ENCODE measurements around the gene TXNRD1.

Gene TXNRD1

GRCh38 chr12:104219908-104220404 lies 4.4 kb downstream of the TXNRD1 start (continued):
- TF ChIP-seq, protein P1, sequence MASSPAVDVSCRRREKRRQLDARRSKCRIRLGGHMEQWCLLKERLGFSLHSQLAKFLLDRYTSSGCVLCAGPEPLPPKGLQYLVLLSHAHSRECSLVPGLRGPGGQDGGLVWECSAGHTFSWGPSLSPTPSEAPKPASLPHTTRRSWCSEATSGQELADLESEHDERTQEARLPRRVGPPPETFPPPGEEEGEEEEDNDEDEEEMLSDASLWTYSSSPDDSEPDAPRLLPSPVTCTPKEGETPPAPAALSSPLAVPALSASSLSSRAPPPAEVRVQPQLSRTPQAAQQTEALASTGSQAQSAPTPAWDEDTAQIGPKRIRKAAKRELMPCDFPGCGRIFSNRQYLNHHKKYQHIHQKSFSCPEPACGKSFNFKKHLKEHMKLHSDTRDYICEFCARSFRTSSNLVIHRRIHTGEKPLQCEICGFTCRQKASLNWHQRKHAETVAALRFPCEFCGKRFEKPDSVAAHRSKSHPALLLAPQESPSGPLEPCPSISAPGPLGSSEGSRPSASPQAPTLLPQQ (tag by site-specific recombination; IDR thresholded peaks at IDR 0.05): peak; percentile 58
- TF ChIP-seq ZNF623 (tag by site-specific recombination; IDR thresholded peaks at IDR 0.05): no peak
- peak; percentile 45; the same call in 1 of the 2 replicates for TF ChIP-seq ZSCAN23 (tag by site-specific recombination; IDR thresholded peaks at IDR 0.05)
- TF ChIP-seq, protein P2, sequence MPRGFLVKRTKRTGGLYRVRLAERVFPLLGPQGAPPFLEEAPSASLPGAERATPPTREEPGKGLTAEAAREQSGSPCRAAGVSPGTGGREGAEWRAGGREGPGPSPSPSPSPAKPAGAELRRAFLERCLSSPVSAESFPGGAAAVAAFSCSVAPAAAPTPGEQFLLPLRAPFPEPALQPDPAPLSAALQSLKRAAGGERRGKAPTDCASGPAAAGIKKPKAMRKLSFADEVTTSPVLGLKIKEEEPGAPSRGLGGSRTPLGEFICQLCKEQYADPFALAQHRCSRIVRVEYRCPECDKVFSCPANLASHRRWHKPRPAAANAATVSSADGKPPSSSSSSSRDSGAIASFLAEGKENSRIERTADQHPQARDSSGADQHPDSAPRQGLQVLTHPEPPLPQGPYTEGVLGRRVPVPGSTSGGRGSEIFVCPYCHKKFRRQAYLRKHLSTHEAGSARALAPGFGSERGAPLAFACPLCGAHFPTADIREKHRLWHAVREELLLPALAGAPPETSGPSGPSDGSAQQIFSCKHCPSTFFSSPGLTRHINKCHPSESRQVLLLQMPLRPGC (tag by site-specific recombination; IDR thresholded peaks at IDR 0.05): peak; percentile 91

- POLR2A ChIA-PET: interaction anchor here (0.6 to 6.1 kb wide), 4 partner anchors 56 to 146 kb away, joined by 4 to 59 read pairs (median 6); partner anchors contain the start of gene NFYB
- peak overlapping the region; percentile 76; the same call in 1 of the 2 replicates for H3K27ac ChIP-seq (ENCODE audit: extremely low read depth, low read depth, low read length)
- TF ChIP-seq, protein P3, sequence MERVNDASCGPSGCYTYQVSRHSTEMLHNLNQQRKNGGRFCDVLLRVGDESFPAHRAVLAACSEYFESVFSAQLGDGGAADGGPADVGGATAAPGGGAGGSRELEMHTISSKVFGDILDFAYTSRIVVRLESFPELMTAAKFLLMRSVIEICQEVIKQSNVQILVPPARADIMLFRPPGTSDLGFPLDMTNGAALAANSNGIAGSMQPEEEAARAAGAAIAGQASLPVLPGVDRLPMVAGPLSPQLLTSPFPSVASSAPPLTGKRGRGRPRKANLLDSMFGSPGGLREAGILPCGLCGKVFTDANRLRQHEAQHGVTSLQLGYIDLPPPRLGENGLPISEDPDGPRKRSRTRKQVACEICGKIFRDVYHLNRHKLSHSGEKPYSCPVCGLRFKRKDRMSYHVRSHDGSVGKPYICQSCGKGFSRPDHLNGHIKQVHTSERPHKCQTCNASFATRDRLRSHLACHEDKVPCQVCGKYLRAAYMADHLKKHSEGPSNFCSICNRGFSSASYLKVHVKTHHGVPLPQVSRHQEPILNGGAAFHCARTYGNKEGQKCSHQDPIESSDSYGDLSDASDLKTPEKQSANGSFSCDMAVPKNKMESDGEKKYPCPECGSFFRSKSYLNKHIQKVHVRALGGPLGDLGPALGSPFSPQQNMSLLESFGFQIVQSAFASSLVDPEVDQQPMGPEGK (tag by site-specific recombination; IDR thresholded peaks at IDR 0.05): no peak
- TF ChIP-seq ZNF184 (tag by site-specific recombination; IDR thresholded peaks at IDR 0.05) (no peak), EGR2 (tag by site-specific recombination; IDR thresholded peaks at IDR 0.05; ENCODE audit: low read depth) (peak; percentile 44; the same call in 1 of the 2 replicates), ZNF416 (tag by site-specific recombination; IDR thresholded peaks at IDR 0.05) (no peak), ZNF585B (tag by site-specific recombination; IDR thresholded peaks at IDR 0.05) (no peak), ZFHX2 (tag by site-specific recombination; conservative IDR thresholded peaks at IDR 0.05) (peak; percentile 63), ZNF248 (tag by site-specific recombination; IDR thresholded peaks at IDR 0.05) (no peak), ZNF830 (tag by site-specific recombination; IDR thresholded peaks at IDR 0.05; ENCODE audit: low read depth) (no peak), ZNF2 (tag by site-specific recombination; IDR thresholded peaks at IDR 0.05) (no peak)
- CTCF ChIA-PET: interaction anchor here (1.3 kb wide), 1 partner anchor 137 kb away, joined by 4 read pairs; no protein-coding TSS in a partner anchor
- H3K36me3 ChIP-seq (ENCODE audit: control insufficient read depth in 2 of 2, insufficient read depth in 1 of 2, low read length in 2 of 2): no peaks in the 10 kb centered on the region
- H3K4me1 ChIP-seq (ENCODE audit: control insufficient read depth, insufficient read depth, low read length): peaks cover 2% of the 10 kb centered on the region
- H3K4me3 ChIP-seq (ENCODE audit: low read depth, low read length): no peak overlapping the region
- no peaks in the 10 kb centered on the region for H3K9me3 ChIP-seq (ENCODE audit: control insufficient read depth, insufficient read depth, low read depth, low read length)
These were observed 5.4 kb downstream of the TXNRD1 start for GRCh38 chr12:104220931-104221330.

DNA sequence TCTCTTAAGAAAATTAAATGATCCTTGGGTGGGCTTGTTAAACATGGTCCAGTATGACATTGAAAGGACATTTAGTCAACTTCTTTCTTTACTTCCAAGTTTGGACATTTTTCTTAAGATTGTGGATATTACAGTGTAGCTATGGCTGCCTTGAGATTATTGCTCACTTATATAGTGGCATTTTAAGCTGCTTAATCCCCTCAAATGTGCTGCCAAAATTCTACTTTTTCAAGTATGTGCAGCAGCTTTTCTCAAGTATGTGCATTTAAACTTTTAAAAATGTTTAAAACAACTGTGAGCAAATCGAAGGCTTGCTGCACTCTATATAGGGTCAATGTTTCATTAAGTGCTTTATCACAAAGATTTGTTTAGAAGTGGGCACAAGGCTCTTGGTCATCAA lies 7.4 kb downstream of the TXNRD1 start:
- Histone ChIP-seq H3K4me1 (ENCODE audit: control insufficient read depth, insufficient read depth, low read length) (peaks cover 2% of the 10 kb centered on the region), H3K4me3 (ENCODE audit: low read depth, low read length) (no peak overlapping the region), H3K9me3 (ENCODE audit: control insufficient read depth, insufficient read depth, low read depth, low read length) (no peaks in the 10 kb centered on the region), H3K36me3 (ENCODE audit: control insufficient read depth in 2 of 2, insufficient read depth in 1 of 2, low read length in 2 of 2) (no peaks in the 10 kb centered on the region), H3K27ac (ENCODE audit: extremely low read depth, low read depth, low read length) (no peak overlapping the region)
- CTCF ChIA-PET: interaction anchor here (0.6 to 1.3 kb wide), 6 partner anchors 21 to 136 kb away, joined by 3 to 4 read pairs (median 4); no protein-coding TSS in a partner anchor
- POLR2A ChIA-PET: interaction anchor here (6.1 kb wide), 1 partner anchor 65 kb away, joined by 59 read pairs; no protein-coding TSS in a partner anchor
- TF ChIP-seq HOXD13 (CRISPR knock-in tag; IDR thresholded peaks at IDR 0.05; ENCODE audit: borderline replicate concordance) (no peak), EGR2 (tag by site-specific recombination; IDR thresholded peaks at IDR 0.05; ENCODE audit: low read depth) (no peak), ZNF473 (tag by site-specific recombination; IDR thresholded peaks at IDR 0.05) (no peak), ZNF138 (tag by site-specific recombination; IDR thresholded peaks at IDR 0.05; ENCODE audit: borderline replicate concordance) (no peak), ZNF837 (tag by site-specific recombination; IDR thresholded peaks at IDR 0.05) (no peak), KLF1 (tag by site-specific recombination; IDR thresholded peaks at IDR 0.05) (no peak), ZNF658 (tag by site-specific recombination; IDR thresholded peaks at IDR 0.05) (no peak), ZNF266 (tag by site-specific recombination; IDR thresholded peaks at IDR 0.05; ENCODE audit: low read depth) (no peak)
- TF ChIP-seq, protein P4, sequence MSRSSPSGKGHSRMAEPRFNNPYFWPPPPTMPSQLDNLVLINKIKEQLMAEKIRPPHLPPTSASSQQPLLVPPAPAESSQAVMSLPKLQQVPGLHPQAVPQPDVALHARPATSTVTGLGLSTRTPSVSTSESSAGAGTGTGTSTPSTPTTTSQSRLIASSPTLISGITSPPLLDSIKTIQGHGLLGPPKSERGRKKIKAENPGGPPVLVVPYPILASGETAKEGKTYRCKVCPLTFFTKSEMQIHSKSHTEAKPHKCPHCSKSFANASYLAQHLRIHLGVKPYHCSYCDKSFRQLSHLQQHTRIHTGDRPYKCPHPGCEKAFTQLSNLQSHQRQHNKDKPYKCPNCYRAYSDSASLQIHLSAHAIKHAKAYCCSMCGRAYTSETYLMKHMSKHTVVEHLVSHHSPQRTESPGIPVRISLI (tag by site-specific recombination; IDR thresholded peaks at IDR 0.05): no peak
